Neural cell (in vitro differentiated cells): ENCODE data around the gene HS3ST6. TPM values are rescaled to one million over a fixed set of nuclear protein-coding genes. Genes with fewer than 3 reads are reported as not detected.
"Not testable (repeated sequence)": the region's sequence is repeated elsewhere in the genome, so short reads cannot be mapped to it uniquely, and the experiment has no call there.

Source experiments
- H2AFZ ChIP-seq: fragments of 200-600, 300-800 bp; sonication (generic), shearing (Covaris generic); 2 replicates; pipeline ENCODE4 v1.6.0; 2014; ENCODE audit warnings: low read depth, mild to moderate bottlenecking, antibody characterized with exemption, low read length, moderate library complexity
- H3F3A ChIP-seq: fragments of 200-600 bp; shearing (Covaris generic); 2 replicates; pipeline ENCODE4 v1.6.1; 2016; ENCODE audit warnings: mild to moderate bottlenecking, moderate library complexity, mixed read lengths, antibody characterized with exemption, low read length; ENCODE audit not compliant: insufficient read depth, poor library complexity, severe bottlenecking
- H3K27ac ChIP-seq: fragments of 200-600, 300-800 bp; sonication (generic), shearing (Covaris generic); 2 replicates; pipeline ENCODE4 v1.5.1; 2014; ENCODE audit warnings: mild to moderate bottlenecking, low read length, moderate library complexity
- H3K27me3 ChIP-seq: fragments of 300-800, 200-600 bp; sonication (generic), shearing (Covaris generic); 2 replicates; pipeline ENCODE4 v1.6.0; 2014; ENCODE audit warnings: mild to moderate bottlenecking, low read depth, low read length, moderate library complexity; ENCODE audit not compliant: insufficient read depth
- H3K36me3 ChIP-seq: fragments of 300-800, 200-600 bp; sonication (generic), shearing (Covaris generic); 2 replicates; pipeline ENCODE4 v1.5.1; 2014; ENCODE audit warnings: mild to moderate bottlenecking, antibody characterized with exemption, low read length, moderate library complexity; ENCODE audit not compliant: insufficient read depth
- H3K4me2 ChIP-seq: fragments of 300-800, 200-600 bp; sonication (generic), shearing (Covaris generic); 2 replicates; pipeline ENCODE4 v1.6.0; 2014; ENCODE audit warnings: mild to moderate bottlenecking, low read length
- H3K4me3 ChIP-seq: fragments of 300-800, 200-600 bp; sonication (generic), shearing (Covaris generic); 2 replicates; pipeline ENCODE4 v1.5.1; 2014; ENCODE audit warnings: mild to moderate bottlenecking, low read length, moderate library complexity
- H3K79me2 ChIP-seq: fragments of 200-600 bp; shearing (Covaris generic); replicated peaks from 2 replicates; pipeline ENCODE4 v1.6.0; 2014; ENCODE audit warnings: mild to moderate bottlenecking, low read length, moderate library complexity; ENCODE audit not compliant: insufficient read depth
- H3K9ac ChIP-seq: fragments of 300-800, 200-600 bp; sonication (generic), shearing (Covaris generic); 2 replicates; pipeline ENCODE4 v1.6.1; 2016; ENCODE audit warnings: mild to moderate bottlenecking, low read length, mixed read lengths
- H3K9me2 ChIP-seq: fragments of 200-600 bp; shearing (Covaris generic); 2 replicates; pipeline ENCODE4 v1.6.1; 2016; ENCODE audit warnings: mild to moderate bottlenecking, low read length, mixed read lengths; ENCODE audit not compliant: insufficient read depth
- H3K9me3 ChIP-seq: fragments of 200-600, 300-800 bp; sonication (generic), shearing (Covaris generic); 2 replicates; pipeline ENCODE4 v1.6.1; 2016; ENCODE audit warnings: mild to moderate bottlenecking, mixed run types, low read length, moderate library complexity, mixed read lengths
- H4K20me1 ChIP-seq: fragments of 200-600 bp; shearing (Covaris generic); 2 replicates; pipeline ENCODE4 v1.6.1; 2016; ENCODE audit warnings: mild to moderate bottlenecking, mixed run types; ENCODE audit not compliant: insufficient read depth
- EP300 ChIP-seq: fragments of 450-650 bp; conservative IDR thresholded peaks from 2 replicates; pipeline ENCODE4 v1.6.1; 2014; ENCODE audit warnings: antibody characterized with exemption, mild to moderate bottlenecking, moderate library complexity; ENCODE audit not compliant: poor library complexity, severe bottlenecking
- EZH2 ChIP-seq: fragments of 200-600, 300-800 bp; shearing (Covaris generic), sonication (generic); IDR thresholded peaks from 2 replicates; pipeline ENCODE4 v1.6.1; 2014; ENCODE audit warnings: antibody characterized with exemption, low read length, borderline replicate concordance, mild to moderate bottlenecking; ENCODE audit not compliant: insufficient read depth, poor library complexity, severe bottlenecking
- MXI1 ChIP-seq: fragments of 450-650 bp; conservative IDR thresholded peaks from 2 replicates; pipeline ENCODE4 v1.6.1; 2014; ENCODE audit warnings: antibody characterized with exemption, mild to moderate bottlenecking; ENCODE audit not compliant: poor library complexity, severe bottlenecking
- POLR2AphosphoS5 ChIP-seq: IDR thresholded peaks from 2 replicates; pipeline ENCODE4 v1.6.1; 2012
- RAD21 ChIP-seq: fragments of 450-650 bp; conservative IDR thresholded peaks from 2 replicates; pipeline ENCODE4 v1.6.1; 2014; ENCODE audit warnings: antibody characterized with exemption, mild to moderate bottlenecking, moderate library complexity
- SMC3 ChIP-seq: fragments of 450-650 bp; conservative IDR thresholded peaks from 2 replicates; pipeline ENCODE4 v1.6.1; 2014; ENCODE audit warnings: antibody characterized with exemption, mild to moderate bottlenecking, moderate library complexity; ENCODE audit not compliant: poor library complexity
- TAF1 ChIP-seq: IDR thresholded peaks from 2 replicates; pipeline ENCODE4 v1.6.1; 2012; ENCODE audit warnings: low read depth
- polyA plus RNA-seq: library from polyadenylated mRNA; depleted of rRNA; stranded (reverse); fragments of >200 nt; gene quantifications from 2 replicates; pipeline ENCODE4 v1.2.3, GENCODE V29; 2014
- TF ChIP-seq, protein P1 (sequence below): fragments of 450-650 bp; IDR thresholded peaks from 2 replicates; pipeline ENCODE4 v1.5.1; 2014; ENCODE audit warnings: antibody characterized with exemption, mild to moderate bottlenecking, moderate library complexity; ENCODE audit not compliant: poor library complexity, severe bottlenecking
- TF ChIP-seq, protein P2 (sequence below): IDR thresholded peaks from 2 replicates; pipeline ENCODE4 v1.6.1; 2012; ENCODE audit warnings: borderline replicate concordance

HS3ST6 gene
- polyA plus RNA-seq, 1 donor from 2014 or later, result not detected

DNA sequence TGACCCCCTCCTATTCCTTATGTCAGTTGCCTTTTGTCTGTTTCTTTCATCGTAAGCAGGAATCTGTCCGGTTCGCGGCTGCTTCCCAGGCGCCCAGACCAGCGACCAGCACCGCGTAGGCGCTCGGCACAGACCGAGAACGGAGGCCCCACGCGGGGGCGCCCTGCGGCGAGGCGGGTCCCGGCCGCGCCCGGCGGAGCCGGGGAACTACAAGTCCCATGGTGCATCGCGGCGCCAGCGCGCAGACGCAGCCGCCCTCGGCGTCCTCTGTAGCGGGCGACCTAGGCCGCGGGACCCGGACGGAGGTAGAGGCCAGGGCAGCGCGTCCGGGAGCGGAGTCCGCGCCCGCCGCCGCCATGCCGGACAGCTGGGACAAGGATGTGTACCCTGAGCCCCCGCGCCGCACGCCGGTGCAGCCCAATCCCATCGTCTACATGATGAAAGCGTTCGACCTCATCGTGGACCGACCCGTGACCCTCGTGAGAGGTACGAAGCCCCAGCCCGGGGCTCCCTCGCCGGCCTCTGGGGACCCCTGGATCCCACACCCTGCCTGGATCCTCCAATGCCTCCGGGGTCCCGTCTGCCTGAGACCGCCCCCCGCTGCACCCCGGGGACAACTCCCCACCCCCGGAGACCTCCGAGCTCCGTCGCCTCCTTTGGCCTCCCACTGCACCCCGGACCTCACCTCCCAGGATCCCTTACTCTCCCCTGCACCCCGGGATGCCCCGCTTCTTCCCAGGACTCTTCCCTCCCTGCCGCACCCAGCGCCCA, 41.2 kb upstream of the HS3ST6 start, which contains the start of gene NDUFB10:
Gene NDUFB10 (plus strand): TSS at position 270 of the 771 bp plus-strand sequence. CDS start 87 bp downstream, at position 357.
- peak within 1 kb of the TSS; percentile 97 for H3K4me3 ChIP-seq
- no peaks in the 10 kb centered on the region for H4K20me1 ChIP-seq
- peak within 1 kb of the TSS; percentile 67 for H3K27ac ChIP-seq
- H3K27me3 ChIP-seq, result no peaks in the 10 kb centered on the region
- TF ChIP-seq RAD21 (peak; percentile 49), EP300 (peak; percentile 27), TAF1 (no peak), SMC3 (peak; percentile 72), POLR2AphosphoS5 (peak; percentile 87), EZH2 (no peak), MXI1 (peak; percentile 73)
- TF ChIP-seq, protein P1, sequence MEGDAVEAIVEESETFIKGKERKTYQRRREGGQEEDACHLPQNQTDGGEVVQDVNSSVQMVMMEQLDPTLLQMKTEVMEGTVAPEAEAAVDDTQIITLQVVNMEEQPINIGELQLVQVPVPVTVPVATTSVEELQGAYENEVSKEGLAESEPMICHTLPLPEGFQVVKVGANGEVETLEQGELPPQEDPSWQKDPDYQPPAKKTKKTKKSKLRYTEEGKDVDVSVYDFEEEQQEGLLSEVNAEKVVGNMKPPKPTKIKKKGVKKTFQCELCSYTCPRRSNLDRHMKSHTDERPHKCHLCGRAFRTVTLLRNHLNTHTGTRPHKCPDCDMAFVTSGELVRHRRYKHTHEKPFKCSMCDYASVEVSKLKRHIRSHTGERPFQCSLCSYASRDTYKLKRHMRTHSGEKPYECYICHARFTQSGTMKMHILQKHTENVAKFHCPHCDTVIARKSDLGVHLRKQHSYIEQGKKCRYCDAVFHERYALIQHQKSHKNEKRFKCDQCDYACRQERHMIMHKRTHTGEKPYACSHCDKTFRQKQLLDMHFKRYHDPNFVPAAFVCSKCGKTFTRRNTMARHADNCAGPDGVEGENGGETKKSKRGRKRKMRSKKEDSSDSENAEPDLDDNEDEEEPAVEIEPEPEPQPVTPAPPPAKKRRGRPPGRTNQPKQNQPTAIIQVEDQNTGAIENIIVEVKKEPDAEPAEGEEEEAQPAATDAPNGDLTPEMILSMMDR, result peak; percentile 86
- TF ChIP-seq, protein P2, sequence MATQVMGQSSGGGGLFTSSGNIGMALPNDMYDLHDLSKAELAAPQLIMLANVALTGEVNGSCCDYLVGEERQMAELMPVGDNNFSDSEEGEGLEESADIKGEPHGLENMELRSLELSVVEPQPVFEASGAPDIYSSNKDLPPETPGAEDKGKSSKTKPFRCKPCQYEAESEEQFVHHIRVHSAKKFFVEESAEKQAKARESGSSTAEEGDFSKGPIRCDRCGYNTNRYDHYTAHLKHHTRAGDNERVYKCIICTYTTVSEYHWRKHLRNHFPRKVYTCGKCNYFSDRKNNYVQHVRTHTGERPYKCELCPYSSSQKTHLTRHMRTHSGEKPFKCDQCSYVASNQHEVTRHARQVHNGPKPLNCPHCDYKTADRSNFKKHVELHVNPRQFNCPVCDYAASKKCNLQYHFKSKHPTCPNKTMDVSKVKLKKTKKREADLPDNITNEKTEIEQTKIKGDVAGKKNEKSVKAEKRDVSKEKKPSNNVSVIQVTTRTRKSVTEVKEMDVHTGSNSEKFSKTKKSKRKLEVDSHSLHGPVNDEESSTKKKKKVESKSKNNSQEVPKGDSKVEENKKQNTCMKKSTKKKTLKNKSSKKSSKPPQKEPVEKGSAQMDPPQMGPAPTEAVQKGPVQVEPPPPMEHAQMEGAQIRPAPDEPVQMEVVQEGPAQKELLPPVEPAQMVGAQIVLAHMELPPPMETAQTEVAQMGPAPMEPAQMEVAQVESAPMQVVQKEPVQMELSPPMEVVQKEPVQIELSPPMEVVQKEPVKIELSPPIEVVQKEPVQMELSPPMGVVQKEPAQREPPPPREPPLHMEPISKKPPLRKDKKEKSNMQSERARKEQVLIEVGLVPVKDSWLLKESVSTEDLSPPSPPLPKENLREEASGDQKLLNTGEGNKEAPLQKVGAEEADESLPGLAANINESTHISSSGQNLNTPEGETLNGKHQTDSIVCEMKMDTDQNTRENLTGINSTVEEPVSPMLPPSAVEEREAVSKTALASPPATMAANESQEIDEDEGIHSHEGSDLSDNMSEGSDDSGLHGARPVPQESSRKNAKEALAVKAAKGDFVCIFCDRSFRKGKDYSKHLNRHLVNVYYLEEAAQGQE, result peak; percentile 57
- H3K36me3 ChIP-seq, result no peaks in the 10 kb centered on the region
- no peaks in the 10 kb centered on the region for H3K9me3 ChIP-seq
- H3K9me2 ChIP-seq, result no peaks in the 10 kb centered on the region
- peak within 1 kb of the TSS; percentile 65 for H3K4me2 ChIP-seq
- peak within 1 kb of the TSS; percentile 80 for H2AFZ ChIP-seq
- H3K79me2 ChIP-seq, result peaks cover 13% of the 10 kb centered on the region
- peak within 1 kb of the TSS; percentile 96 for H3K9ac ChIP-seq
- no peaks in the 10 kb centered on the region for H3F3A ChIP-seq

DNA sequence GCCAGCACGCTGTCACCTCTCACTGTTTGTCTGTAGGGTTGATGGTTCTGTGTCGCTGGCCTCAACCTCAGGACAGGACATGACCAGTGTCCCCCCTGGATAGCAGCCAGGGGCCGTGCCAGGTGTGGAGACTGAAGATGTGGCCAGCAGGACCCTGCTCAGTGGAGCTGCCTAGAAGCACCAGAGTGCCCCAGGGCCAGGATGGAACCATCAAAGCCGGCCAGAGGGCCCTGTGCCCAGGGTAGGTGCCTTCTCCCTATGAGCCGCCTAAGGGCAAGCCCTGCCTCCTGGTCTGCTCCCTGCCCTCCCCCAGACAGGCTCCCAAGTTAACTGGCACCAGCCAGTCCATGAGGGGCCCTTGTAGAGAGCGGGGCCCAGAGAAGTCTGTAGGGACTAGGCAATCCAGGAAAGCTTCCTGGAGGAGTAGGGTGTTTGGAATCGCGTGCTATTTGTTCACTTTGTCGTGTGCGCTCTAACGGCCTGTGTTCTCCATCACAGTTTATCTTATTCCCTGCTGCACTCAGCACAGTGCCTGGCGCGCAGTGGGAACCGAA, 40.6 kb upstream of the HS3ST6 start:
- Histone ChIP-seq H4K20me1 (no peaks in the 10 kb centered on the region), H3K27ac (no peak overlapping the region), H2AFZ (peak overlapping the region; percentile 47), H3K36me3 (no peaks in the 10 kb centered on the region), H3K9me3 (no peaks in the 10 kb centered on the region), H3K9me2 (no peaks in the 10 kb centered on the region), H3K79me2 (peaks cover 12% of the 10 kb centered on the region), H3F3A (no peaks in the 10 kb centered on the region), H3K27me3 (no peaks in the 10 kb centered on the region), H3K4me3 (peak overlapping the region; percentile 97), H3K4me2 (no peak overlapping the region), H3K9ac (peak overlapping the region; percentile 96)
- TF ChIP-seq EZH2 (no peak), TAF1 (no peak), MXI1 (no peak), SMC3 (no peak), POLR2AphosphoS5 (no peak), EP300 (no peak), RAD21 (no peak)
- TF ChIP-seq, protein P1, result no peak

DNA sequence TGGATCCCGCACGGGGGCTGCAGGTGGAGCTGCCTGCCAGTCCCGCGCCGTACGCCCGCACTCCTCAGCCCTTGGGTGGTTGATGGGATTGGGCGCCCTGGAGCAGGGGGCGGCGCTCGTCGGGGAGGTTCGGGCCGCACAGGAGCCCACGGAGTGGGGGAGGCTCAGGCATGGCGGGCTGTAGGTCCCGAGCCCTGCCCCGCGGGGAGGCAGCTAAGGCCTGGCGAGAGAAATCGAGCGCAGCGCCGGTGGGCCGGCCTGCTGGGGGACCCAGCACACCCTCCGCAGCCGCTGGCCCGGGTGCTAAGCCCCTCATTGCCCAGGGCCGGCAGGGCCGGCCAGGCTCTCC, 39.9 kb upstream of the HS3ST6 start:
- not testable (repeated sequence) for H3K9me3 ChIP-seq, H3K27me3 ChIP-seq, H3K4me3 ChIP-seq, H3K4me2 ChIP-seq, H3K9me2 ChIP-seq, H3K27ac ChIP-seq, H3K79me2 ChIP-seq, H2AFZ ChIP-seq, H3K9ac ChIP-seq, H3K36me3 ChIP-seq, H4K20me1 ChIP-seq, H3F3A ChIP-seq
